ENCODE measurements around the gene AK8. TPM values are rescaled to one million over a fixed set of nuclear protein-coding genes. Genes with fewer than 3 reads are reported as not detected.
"Not testable (repeated sequence)": the region's sequence is repeated elsewhere in the genome, so short reads cannot be mapped to it uniquely, and the experiment has no call there.

The AK8 gene
- total RNA-seq, 2 donors from 2014 or later: 0.19 TPM; not detected in 1

DNA sequence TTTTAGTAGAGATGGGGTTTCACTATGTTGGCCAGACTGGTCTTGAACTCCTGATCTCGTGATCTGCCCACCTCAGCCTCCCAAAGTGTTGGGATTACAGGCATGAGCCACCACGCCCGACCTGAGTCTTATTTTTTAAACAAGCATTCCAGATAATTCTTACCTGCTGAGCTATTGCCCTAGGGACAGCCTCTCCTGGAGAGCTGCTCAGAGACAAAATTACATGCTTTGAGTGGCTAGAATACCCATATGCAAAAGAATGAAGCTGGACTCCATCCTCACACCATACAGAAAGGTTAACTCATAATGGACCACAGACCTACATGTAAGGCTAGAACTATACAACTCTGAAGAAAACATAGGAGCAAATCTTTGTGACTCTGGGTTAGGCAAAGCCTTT is 166.2 kb downstream of the AK8 start:
- Histone ChIP-seq H3K4me3 (no peak overlapping the region), H3K9me3 (no peaks in the 10 kb centered on the region), H3K27me3 (no peaks in the 10 kb centered on the region), H3K4me1 (no peaks in the 10 kb centered on the region), H3K36me3 (no peaks in the 10 kb centered on the region), H3K27ac (no peak overlapping the region)
- TF ChIP-seq, protein P1, sequence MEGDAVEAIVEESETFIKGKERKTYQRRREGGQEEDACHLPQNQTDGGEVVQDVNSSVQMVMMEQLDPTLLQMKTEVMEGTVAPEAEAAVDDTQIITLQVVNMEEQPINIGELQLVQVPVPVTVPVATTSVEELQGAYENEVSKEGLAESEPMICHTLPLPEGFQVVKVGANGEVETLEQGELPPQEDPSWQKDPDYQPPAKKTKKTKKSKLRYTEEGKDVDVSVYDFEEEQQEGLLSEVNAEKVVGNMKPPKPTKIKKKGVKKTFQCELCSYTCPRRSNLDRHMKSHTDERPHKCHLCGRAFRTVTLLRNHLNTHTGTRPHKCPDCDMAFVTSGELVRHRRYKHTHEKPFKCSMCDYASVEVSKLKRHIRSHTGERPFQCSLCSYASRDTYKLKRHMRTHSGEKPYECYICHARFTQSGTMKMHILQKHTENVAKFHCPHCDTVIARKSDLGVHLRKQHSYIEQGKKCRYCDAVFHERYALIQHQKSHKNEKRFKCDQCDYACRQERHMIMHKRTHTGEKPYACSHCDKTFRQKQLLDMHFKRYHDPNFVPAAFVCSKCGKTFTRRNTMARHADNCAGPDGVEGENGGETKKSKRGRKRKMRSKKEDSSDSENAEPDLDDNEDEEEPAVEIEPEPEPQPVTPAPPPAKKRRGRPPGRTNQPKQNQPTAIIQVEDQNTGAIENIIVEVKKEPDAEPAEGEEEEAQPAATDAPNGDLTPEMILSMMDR (IDR thresholded peaks at IDR 0.05): no peak
- no peak for DNase-seq (ENCODE audit: low spot score)

DNA sequence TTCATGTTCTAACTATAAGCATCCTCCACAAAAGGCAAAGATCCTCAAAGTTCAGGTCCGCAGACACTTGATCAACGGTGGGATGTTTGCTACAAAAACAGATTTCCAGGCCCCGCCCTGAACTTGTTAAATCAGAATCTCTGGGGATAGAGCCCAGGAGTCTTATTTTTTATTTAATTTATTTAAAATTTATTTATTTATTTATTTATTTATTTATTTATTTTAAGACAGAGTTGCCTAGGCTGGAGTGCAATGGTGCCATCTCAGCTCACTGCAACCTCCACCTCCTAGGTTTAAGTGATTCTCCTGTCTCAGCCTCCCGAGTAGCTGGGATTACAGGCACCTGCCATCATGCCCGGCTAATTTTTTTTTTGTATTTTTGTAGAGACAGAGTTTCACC is 166.9 kb downstream of the AK8 start:
- not testable (repeated sequence) for DNase-seq (ENCODE audit: low spot score); H3K36me3 ChIP-seq; H3K4me1 ChIP-seq; H3K4me3 ChIP-seq; H3K27ac ChIP-seq; H3K27me3 ChIP-seq; H3K9me3 ChIP-seq

DNA sequence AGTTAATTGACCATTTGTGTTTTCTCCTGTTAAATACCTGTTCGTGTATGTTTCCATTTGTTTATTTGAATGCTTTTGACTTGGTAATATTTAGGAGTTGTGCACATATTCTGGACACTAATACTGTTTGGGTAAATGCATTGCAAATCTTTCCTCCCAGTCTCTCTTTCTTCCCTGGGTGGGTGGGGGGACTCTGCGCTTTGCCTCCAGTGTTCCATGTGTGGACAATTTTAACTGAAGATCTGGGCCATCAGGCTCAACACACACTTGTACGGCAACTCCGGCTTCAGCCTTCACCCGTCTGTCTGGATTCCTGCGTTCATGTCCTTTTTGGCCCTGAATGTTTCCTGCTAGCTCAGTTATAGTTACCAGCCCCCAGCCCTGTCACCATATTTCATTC is 167.8 kb downstream of the AK8 start:
- Histone ChIP-seq H3K27ac (no peak overlapping the region), H3K4me1 (no peaks in the 10 kb centered on the region), H3K27me3 (no peaks in the 10 kb centered on the region), H3K36me3 (no peaks in the 10 kb centered on the region), H3K4me3 (no peak overlapping the region), H3K9me3 (no peaks in the 10 kb centered on the region)
- TF ChIP-seq, protein P1 (IDR thresholded peaks at IDR 0.05): no peak
- no peak for DNase-seq (ENCODE audit: low spot score)

GRCh38 chr9:132708769-132709430 is 169.2 kb downstream of the AK8 start:
- H3K27ac ChIP-seq: no peak overlapping the region

DNA sequence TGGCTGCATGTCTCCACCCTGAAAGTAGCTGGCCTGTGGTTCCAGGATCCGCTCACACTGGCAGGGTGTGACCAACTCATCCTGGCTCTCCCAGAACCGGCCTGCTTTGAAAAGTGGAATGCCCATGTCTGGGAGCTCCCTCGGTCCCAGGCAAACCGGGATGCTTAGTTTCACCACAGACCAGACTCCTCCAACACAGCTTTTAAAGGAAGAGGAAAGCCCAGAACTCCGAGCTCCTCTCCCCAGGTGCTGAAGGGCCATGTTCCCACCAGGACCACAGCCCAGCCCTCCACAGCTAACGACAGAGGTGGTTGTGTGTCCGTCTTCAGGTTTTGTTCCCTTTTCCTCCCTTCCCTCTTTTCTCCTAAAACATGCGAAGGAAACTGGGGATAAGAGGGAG is 169.8 kb downstream of the AK8 start:
- TF ChIP-seq, protein P1 (IDR thresholded peaks at IDR 0.05): no peak
- H3K36me3 ChIP-seq: no peaks in the 10 kb centered on the region
- H3K27me3 ChIP-seq: no peaks in the 10 kb centered on the region
- H3K27ac ChIP-seq: no peak overlapping the region
- no peak overlapping the region for H3K4me3 ChIP-seq
- DNase-seq (ENCODE audit: low spot score): no peak
- H3K4me1 ChIP-seq: no peaks in the 10 kb centered on the region
- H3K9me3 ChIP-seq: no peaks in the 10 kb centered on the region

More at GRCh38 chr9:132708769-132709430, 169.2 kb downstream of the AK8 start:
- TF ChIP-seq, protein P1 (IDR thresholded peaks at IDR 0.05): no peak
- DNase-seq (ENCODE audit: low spot score): no peak
- Histone ChIP-seq H3K27me3 (no peaks in the 10 kb centered on the region), H3K36me3 (no peaks in the 10 kb centered on the region), H3K4me1 (no peaks in the 10 kb centered on the region), H3K4me3 (no peak overlapping the region), H3K9me3 (no peaks in the 10 kb centered on the region)

- TF ChIP-seq, protein P1 (IDR thresholded peaks at IDR 0.05): no peak
- Histone ChIP-seq H3K4me3 (no peak overlapping the region), H3K27ac (no peak overlapping the region), H3K4me1 (no peaks in the 10 kb centered on the region), H3K9me3 (peaks cover 0 to 1% of the 10 kb centered on the region in 2 donors), H3K36me3 (no peaks in the 10 kb centered on the region), H3K27me3 (no peaks in the 10 kb centered on the region)
- DNase-seq (ENCODE audit: low spot score): no peak
These were observed 174.7 kb downstream of the AK8 start for GRCh38 chr9:132703336-132703735.
